Measurements from ENCODE around the gene EGFR. TPM values are rescaled to one million over a fixed set of nuclear protein-coding genes. Genes with fewer than 3 reads are reported as not detected.

EGFR gene
- total and polyA plus RNA-seq, 7 donors, result 3.6 to 61.5 (median 35.6) TPM

GRCh38 chr7:55236476-55236875 is 217.7 kb downstream of the EGFR start:
- H3K27ac ChIP-seq, result no peak overlapping the region
- H3K36me3 ChIP-seq, result no peaks in the 10 kb centered on the region
- TF ChIP-seq EP300 (IDR thresholded peaks at IDR 0.05), result no peak
- no peak for TF ChIP-seq CTCF (IDR thresholded peaks at IDR 0.05)
- TF ChIP-seq POLR2A (IDR thresholded peaks at IDR 0.05), result no peak
- no peak for TF ChIP-seq POLR2AphosphoS5 (IDR thresholded peaks at IDR 0.05)
- no peaks in the 10 kb centered on the region for H3K4me1 ChIP-seq
- no peak overlapping the region for H3K4me3 ChIP-seq
- 15 to 62% methylated on average over 8 of the region's 8 CpGs for WGBS, 2 donors
- no peaks in the 10 kb centered on the region for H3K9me3 ChIP-seq
- intact Hi-C loops (cut with DNase I), result no loop called here
- DNase-seq, result no peak
- H3K27me3 ChIP-seq, result no peaks in the 10 kb centered on the region

- intact Hi-C loops (cut with DNase I), result no loop called here
Observed at GRCh38 chr7:55237156-55237893, 218.5 kb downstream of the EGFR start.

GRCh38 chr7:55239406-55239805 is 220.6 kb downstream of the EGFR start:
- intact Hi-C loops (cut with DNase I), result no loop called here
- TF ChIP-seq EP300 (IDR thresholded peaks at IDR 0.05) (no peak), POLR2AphosphoS5 (IDR thresholded peaks at IDR 0.05) (no peak), CTCF (IDR thresholded peaks at IDR 0.05) (no peak), POLR2A (IDR thresholded peaks at IDR 0.05) (no peak)
- WGBS, 2 donors, result 69 to 73% methylated on average over 3 of the region's 3 CpGs
- Histone ChIP-seq H3K27ac (no peak overlapping the region), H3K4me1 (no peaks in the 10 kb centered on the region), H3K4me3 (no peak overlapping the region), H3K36me3 (no peaks in the 10 kb centered on the region), H3K9me3 (no peaks in the 10 kb centered on the region), H3K27me3 (no peaks in the 10 kb centered on the region)
- no peak for DNase-seq

More at GRCh38 chr7:55237156-55237893, 218.5 kb downstream of the EGFR start:
- Histone ChIP-seq H3K4me3 (no peak overlapping the region), H3K27me3 (no peaks in the 10 kb centered on the region), H3K9me3 (no peaks in the 10 kb centered on the region), H3K4me1 (no peaks in the 10 kb centered on the region), H3K27ac (no peak overlapping the region), H3K36me3 (no peaks in the 10 kb centered on the region)
- TF ChIP-seq POLR2AphosphoS5 (IDR thresholded peaks at IDR 0.05) (no peak), EP300 (IDR thresholded peaks at IDR 0.05) (no peak), CTCF (IDR thresholded peaks at IDR 0.05) (no peak), POLR2A (IDR thresholded peaks at IDR 0.05) (no peak)
- no peak for DNase-seq
- 84 to 88% methylated on average over 15 of the region's 15 CpGs for WGBS, 2 donors

GRCh38 chr7:55240418-55241142 is 221.8 kb downstream of the EGFR start:
- H3K36me3 ChIP-seq, result no peaks in the 10 kb centered on the region
- H3K4me1 ChIP-seq, result peaks cover 0 to 6% (median 0%) of the 10 kb centered on the region in 4 donors
- no peak overlapping the region for H3K27ac ChIP-seq
- intact Hi-C loops (cut with DNase I), result no loop called here
- H3K4me3 ChIP-seq, result no peak overlapping the region
- no peaks in the 10 kb centered on the region for H3K9me3 ChIP-seq
- 83 to 88% methylated on average over 16 of the region's 16 CpGs for WGBS, 2 donors
- no peak for DNase-seq
- no peaks in the 10 kb centered on the region for H3K27me3 ChIP-seq
- TF ChIP-seq POLR2A (IDR thresholded peaks at IDR 0.05), result no peak
- TF ChIP-seq CTCF (IDR thresholded peaks at IDR 0.05), result no peak
- no peak for TF ChIP-seq POLR2AphosphoS5 (IDR thresholded peaks at IDR 0.05)
- TF ChIP-seq EP300 (IDR thresholded peaks at IDR 0.05), result no peak

All from sigmoid colon (tissue), 7 donors.